ENCODE measurements around the gene SNRPE. TPM values are rescaled to one million over a fixed set of nuclear protein-coding genes. Genes with fewer than 3 reads are reported as not detected.
A peak's percentile ranks its signal among the peaks of the same experiment; 100 is the strongest.

SNRPE gene
- total and polyA plus RNA-seq, 8 donors, result 25.5 to 67.9 (median 41.6) TPM

DNA sequence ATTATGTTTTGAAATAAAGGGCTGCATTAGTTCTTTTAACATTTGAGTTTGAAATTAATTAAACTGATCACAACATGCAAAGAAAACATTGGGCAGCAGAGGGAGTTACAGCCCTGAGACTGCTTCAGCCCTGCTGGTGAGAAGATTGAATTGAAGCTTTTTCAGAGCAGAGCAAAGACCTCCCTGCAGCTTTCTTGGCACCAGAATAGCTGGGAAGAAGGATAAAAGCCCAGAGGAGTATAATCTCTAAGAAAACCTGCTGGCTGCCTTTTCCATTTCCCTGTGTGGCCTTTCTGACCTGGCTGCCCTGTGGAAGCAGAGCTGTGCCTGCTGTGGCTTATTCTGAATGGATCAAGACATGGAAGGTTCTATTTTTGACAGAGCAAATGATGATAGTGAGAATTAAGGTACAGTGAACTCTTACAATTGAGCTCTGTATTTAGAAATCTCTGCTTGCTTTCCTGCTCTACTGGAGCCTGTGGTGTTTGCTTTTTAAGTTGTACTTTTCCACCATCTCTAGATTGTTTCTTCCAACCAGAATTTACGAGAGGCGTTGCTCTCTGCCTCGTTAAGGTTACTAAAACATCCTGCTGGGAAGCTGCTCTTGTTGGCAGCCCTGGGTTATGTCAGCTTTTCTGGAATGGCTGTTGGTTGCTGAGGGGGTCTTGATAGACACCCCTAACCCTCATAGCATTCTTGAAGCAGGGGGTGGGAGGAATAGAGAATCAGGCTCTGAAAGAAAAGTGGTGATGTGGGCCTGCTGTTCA lies 9.9 kb downstream of the SNRPE start:
- H3K4me3 ChIP-seq, result no peak overlapping the region
- H3K4me1 ChIP-seq, result no peaks in the 10 kb centered on the region
- no peaks in the 10 kb centered on the region for H3K9me3 ChIP-seq
- no peak for DNase-seq
- peaks cover 2 to 27% (median 7%) of the 10 kb centered on the region in 3 donors for H3K36me3 ChIP-seq
- no peak for FAIRE-seq
- H3K27ac ChIP-seq, result no peak overlapping the region
- H3K27me3 ChIP-seq, result no peaks in the 10 kb centered on the region
- 82 to 84% methylated on average over 3 of the region's 3 CpGs for WGBS, 2 donors
- intact Hi-C loops (cut with DNase I), result loop anchor here (5.0 to 10.0 kb wide), 2 partner anchors 254 to 256 kb away; no protein-coding TSS in a partner anchor
- TF ChIP-seq, protein P1, sequence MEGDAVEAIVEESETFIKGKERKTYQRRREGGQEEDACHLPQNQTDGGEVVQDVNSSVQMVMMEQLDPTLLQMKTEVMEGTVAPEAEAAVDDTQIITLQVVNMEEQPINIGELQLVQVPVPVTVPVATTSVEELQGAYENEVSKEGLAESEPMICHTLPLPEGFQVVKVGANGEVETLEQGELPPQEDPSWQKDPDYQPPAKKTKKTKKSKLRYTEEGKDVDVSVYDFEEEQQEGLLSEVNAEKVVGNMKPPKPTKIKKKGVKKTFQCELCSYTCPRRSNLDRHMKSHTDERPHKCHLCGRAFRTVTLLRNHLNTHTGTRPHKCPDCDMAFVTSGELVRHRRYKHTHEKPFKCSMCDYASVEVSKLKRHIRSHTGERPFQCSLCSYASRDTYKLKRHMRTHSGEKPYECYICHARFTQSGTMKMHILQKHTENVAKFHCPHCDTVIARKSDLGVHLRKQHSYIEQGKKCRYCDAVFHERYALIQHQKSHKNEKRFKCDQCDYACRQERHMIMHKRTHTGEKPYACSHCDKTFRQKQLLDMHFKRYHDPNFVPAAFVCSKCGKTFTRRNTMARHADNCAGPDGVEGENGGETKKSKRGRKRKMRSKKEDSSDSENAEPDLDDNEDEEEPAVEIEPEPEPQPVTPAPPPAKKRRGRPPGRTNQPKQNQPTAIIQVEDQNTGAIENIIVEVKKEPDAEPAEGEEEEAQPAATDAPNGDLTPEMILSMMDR (IDR thresholded peaks at IDR 0.05), result peak; percentile 39 to 70 (median 54)
- ATAC-seq, result peak; percentile 77 to 92 (median 90)

DNA sequence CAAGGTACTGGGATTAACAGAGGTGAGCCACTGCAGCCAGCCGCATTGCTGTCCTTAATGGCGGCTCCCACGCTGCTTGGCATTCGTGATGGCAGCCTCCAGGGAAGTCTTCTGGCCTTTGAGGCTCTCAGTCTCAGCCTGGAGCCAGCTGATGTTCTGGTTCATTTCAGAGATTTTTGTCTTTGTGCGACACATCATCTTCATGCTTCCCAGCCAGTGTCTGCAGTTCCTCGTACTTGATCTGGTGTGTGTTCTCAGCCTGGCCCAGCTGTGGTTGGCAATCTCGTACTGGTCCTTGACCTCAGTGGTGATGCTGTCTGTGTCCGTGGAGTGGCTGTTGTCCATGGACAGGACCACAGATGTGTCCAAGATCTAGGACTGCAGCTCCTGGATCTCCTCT lies 11.7 kb downstream of the SNRPE start:
- Histone ChIP-seq H3K27ac (no peak overlapping the region), H3K36me3 (peaks cover 0 to 11% (median 7%) of the 10 kb centered on the region in 3 donors), H3K4me1 (no peaks in the 10 kb centered on the region), H3K9me3 (no peaks in the 10 kb centered on the region), H3K4me3 (no peak overlapping the region), H3K27me3 (no peaks in the 10 kb centered on the region)
- intact Hi-C loops (cut with DNase I), result loop anchor here (5.0 to 10.0 kb wide), 2 partner anchors 252 to 254 kb away; no protein-coding TSS in a partner anchor
- TF ChIP-seq, protein P1 (IDR thresholded peaks at IDR 0.05), result no peak
- 79 to 86% methylated on average over 8 of the region's 8 CpGs for WGBS, 2 donors
- DNase-seq, result no peak
- no peak for ATAC-seq
- FAIRE-seq, result no peak

DNA sequence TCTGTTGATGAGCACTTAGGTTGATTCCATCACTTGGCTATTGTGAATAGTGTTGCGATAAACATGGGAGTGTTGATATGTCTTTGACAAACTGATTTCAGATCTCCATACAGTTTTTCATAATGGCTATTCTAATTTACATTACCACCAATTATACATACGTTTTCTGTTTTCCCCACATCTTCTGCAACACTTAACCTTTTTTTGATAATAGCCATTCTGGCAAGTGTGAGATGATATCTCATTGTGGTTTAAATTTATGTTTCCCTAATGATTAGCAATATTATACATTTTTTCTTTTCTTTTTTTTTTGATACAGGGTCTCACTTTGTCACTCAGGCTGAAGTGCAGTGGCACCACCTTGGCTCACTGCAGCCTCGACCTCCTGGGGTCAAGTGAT lies 17.0 kb downstream of the SNRPE start:
- DNase-seq, result no peak
- ATAC-seq, result no peak
- Histone ChIP-seq H3K27ac (no peak overlapping the region), H3K36me3 (no peaks in the 10 kb centered on the region), H3K4me3 (no peak overlapping the region), H3K27me3 (no peaks in the 10 kb centered on the region), H3K4me1 (no peaks in the 10 kb centered on the region), H3K9me3 (no peaks in the 10 kb centered on the region)
- TF ChIP-seq, protein P1 (IDR thresholded peaks at IDR 0.05), result no peak
- 79 to 93% methylated on average over 3 of the region's 3 CpGs for WGBS, 2 donors
- intact Hi-C loops (cut with DNase I), result loop anchor here in 1 of 3 donors (10.0 kb wide), 1 partner anchor 246 kb away; no protein-coding TSS in a partner anchor
- no peak for FAIRE-seq

DNA sequence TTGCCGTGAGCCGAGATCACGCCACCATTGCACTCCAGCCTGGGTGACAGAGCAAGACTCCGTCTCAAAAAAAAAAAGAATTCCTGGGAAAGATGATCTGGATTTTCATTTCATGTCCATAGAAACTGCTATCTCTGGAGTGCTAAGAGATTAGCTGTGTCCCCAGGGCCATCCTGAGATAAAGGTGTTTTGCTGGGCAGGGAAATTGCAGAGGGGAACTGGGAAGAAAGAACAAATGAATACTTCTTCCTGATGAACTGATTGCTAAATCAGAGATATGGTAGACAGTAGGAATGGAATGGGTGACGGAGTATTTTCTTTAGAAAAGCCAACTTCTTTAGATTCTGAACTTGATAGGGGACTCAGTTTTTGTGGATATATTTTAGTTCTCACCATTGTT lies 19.2 kb downstream of the SNRPE start:
- H3K36me3 ChIP-seq, result no peaks in the 10 kb centered on the region
- H3K9me3 ChIP-seq, result no peaks in the 10 kb centered on the region
- no peak overlapping the region for H3K4me3 ChIP-seq
- H3K27me3 ChIP-seq, result no peaks in the 10 kb centered on the region
- WGBS, 2 donors, result 91 to 93% methylated on average over 5 of the region's 5 CpGs
- TF ChIP-seq, protein P1 (IDR thresholded peaks at IDR 0.05), result no peak
- FAIRE-seq (no peak), ATAC-seq (no peak), DNase-seq (no peak)
- H3K4me1 ChIP-seq, result no peaks in the 10 kb centered on the region
- intact Hi-C loops (cut with DNase I), result no loop called here
- no peak overlapping the region for H3K27ac ChIP-seq

DNA sequence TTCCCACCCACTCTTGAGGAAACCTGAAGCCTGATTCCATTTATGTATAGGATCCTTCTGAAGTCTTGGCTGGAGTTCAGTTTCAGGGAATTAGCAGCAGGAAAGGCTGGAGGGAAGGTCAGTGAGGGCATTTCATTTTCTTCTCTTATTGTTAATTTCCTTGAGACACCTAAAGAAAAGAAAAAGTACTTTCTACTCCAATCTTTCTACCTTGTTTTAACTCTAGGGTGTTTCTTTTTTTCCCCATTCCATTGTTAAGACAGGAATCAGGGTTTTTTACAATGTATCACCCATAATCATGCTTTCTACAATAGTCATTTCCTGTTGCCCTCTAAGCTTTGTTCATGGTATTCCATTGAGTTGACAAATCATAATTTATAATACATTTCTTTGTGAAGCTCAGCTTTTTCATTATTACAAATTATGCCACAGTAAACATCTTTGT lies 27.4 kb downstream of the SNRPE start:
- H3K27ac ChIP-seq, result no peak overlapping the region
- ATAC-seq, result no peak
- DNase-seq, result no peak
- no peak for FAIRE-seq
- H3K9me3 ChIP-seq, result no peaks in the 10 kb centered on the region
- TF ChIP-seq, protein P1 (IDR thresholded peaks at IDR 0.05), result no peak
- no peaks in the 10 kb centered on the region for H3K4me1 ChIP-seq
- intact Hi-C loops (cut with DNase I), result no loop called here
- no peaks in the 10 kb centered on the region for H3K36me3 ChIP-seq
- no peak overlapping the region for H3K4me3 ChIP-seq
- no peaks in the 10 kb centered on the region for H3K27me3 ChIP-seq
